Measurements from ENCODE around the gene HSD17B13.

Gene HSD17B13

DNA sequence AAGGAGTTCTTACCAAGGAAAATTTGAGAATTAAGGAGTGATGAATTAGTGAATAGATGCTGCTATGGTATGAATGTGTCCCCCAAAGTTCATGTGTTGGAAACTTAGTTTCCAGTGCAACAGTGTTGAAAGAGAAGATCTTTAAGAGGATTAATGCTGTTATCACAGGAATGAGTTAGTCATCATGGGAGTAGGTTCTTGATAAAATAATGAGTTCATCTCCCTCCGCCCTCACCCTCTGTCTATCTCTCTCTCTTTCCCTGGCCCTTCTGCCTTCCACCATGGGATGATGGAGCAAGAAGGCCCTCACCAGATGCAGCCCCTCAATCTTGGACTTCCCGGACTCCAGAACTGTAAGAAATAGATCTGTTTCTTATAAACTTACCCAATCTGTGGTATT lies 64.0 kb downstream of the HSD17B13 start:
- no peak for DNase-seq

DNA sequence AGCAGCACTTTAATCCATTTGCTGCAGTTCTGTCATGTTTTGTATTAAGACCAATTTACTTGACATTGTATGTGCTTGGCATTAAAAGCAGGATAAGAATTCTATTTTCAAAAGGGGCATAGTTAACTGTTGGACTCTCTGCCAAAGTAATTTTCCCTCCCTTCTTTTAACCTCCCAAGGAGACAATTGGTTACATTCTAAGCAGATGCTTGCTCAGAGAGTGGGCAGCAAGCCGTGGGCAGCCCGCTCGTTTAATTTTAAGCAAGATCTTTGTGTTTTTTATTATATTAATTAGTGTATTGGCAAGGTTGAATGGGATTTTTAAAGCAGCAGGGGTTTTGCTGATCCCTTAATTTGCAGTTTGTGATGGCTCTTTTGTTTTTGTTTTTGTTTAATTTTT lies 65.2 kb downstream of the HSD17B13 start:
- DNase-seq: no peak

DNA sequence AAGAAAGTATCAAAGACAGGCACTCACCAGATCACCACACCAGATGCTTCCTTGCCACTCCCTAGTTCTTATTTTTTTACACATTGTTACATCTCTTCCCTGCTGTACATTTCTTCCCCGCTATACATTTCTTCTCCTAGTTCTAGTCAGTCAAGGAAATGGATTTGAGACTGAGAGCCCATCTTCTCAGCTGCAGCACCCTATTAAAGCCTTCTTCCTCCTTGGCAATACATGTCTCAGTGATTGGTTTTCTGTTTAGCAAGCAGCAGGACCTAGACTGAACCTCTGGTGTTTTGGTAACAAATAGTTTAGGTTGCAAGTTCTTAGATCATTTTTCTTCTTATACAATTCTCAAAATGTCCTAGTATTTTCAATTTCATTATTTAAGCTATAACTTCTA lies 66.9 kb downstream of the HSD17B13 start:
- no peak for DNase-seq
